LNCaP clone FGC (cell line): ENCODE measurements around the gene CALCA.

Experiments used
- DNase-seq: peaks from one replicate; pipeline ENCODE4 v3.0.0-alpha.2; 2011; ENCODE audit warnings: low read depth
- H3K4me3 ChIP-seq: 2 replicates; pipeline ENCODE4 v1.5.1; 2011; ENCODE audit warnings: mild to moderate bottlenecking, low read depth, low read length, control low read depth
- TF ChIP-seq, protein P1 (sequence below): IDR thresholded peaks from 2 replicates; pipeline ENCODE4 v1.5.1; 2012; ENCODE audit warnings: mild to moderate bottlenecking; ENCODE audit not compliant: control insufficient read depth, insufficient read depth; ENCODE audit errors: extremely low read depth

CALCA gene

DNA sequence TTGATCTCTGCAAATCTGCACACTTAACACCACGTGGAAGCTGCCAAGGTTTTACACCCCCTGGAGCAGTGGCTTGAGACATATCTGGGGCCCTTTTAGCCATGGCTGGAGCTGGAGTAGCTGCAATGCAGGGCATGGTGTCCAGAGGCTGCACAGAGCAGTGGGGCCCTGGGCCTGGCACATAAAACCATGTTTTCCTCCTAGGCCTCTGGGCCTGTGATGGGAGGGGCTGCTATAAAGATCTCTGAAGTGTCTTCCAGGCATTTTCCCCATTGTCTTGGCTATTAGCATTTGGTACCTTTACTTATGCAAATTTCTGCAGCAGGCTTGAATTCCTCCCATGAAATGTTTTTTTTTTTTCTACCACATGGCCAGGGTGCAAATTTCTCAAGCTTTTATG, 33.2 kb downstream of the CALCA start:
- TF ChIP-seq, protein P1, sequence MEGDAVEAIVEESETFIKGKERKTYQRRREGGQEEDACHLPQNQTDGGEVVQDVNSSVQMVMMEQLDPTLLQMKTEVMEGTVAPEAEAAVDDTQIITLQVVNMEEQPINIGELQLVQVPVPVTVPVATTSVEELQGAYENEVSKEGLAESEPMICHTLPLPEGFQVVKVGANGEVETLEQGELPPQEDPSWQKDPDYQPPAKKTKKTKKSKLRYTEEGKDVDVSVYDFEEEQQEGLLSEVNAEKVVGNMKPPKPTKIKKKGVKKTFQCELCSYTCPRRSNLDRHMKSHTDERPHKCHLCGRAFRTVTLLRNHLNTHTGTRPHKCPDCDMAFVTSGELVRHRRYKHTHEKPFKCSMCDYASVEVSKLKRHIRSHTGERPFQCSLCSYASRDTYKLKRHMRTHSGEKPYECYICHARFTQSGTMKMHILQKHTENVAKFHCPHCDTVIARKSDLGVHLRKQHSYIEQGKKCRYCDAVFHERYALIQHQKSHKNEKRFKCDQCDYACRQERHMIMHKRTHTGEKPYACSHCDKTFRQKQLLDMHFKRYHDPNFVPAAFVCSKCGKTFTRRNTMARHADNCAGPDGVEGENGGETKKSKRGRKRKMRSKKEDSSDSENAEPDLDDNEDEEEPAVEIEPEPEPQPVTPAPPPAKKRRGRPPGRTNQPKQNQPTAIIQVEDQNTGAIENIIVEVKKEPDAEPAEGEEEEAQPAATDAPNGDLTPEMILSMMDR = no peak
- DNase-seq = no peak
- no peak overlapping the region for H3K4me3 ChIP-seq

DNA sequence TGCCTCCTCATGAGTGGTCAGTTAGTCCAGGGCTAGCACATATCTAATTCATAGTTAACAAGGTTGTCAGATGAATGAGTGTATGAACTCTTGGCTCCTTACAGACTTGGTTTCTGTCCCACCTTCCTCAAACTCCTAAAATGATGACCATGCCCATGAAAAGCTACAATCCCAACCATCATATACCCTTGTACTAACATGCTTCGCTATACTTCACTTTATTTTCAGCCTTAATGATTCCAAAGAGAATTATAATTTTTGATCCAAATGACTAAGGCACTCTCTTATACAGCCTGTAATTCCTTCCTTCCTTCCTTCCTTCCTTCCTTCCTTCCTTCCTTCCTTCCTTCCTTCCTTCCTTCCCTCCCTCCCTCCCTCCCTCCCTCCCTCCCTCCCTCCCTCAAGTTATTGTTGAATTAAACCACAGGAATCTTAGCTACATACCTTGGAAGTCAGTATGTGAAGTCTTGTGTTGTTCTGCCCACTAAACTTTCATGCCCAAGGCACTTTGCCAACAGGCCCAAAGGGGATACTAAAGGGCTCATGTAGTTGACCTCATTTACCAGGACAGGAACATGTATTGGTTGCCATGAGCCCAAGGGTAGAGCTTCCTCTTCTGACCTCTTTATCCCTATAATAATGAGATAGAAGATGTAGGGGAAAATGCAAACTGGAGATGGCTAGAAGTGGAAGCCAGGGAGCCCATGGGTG, 37.4 kb downstream of the CALCA start:
- no peak overlapping the region for H3K4me3 ChIP-seq
- DNase-seq = no peak
- TF ChIP-seq, protein P1 = no peak

DNA sequence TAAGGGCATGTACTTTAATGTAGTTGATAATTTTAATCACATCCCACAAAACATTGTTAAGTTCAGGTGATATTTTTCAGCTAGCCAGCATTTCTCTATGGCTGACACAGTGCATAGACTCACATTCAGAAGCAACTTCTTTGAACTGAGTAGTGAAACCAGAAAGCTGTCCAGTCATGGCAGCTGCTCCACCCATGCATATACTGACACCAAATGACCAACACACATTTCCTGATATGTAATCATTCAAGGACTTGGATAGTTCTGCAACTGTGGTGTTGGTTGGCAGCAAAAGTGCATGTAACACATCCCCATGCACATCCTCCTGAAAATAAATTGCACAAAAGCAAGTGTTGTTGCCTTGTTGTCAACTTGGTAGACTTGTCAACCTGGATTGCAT, 39.7 kb downstream of the CALCA start:
- DNase-seq = no peak
- H3K4me3 ChIP-seq = no peak overlapping the region
- TF ChIP-seq, protein P1 = no peak

DNA sequence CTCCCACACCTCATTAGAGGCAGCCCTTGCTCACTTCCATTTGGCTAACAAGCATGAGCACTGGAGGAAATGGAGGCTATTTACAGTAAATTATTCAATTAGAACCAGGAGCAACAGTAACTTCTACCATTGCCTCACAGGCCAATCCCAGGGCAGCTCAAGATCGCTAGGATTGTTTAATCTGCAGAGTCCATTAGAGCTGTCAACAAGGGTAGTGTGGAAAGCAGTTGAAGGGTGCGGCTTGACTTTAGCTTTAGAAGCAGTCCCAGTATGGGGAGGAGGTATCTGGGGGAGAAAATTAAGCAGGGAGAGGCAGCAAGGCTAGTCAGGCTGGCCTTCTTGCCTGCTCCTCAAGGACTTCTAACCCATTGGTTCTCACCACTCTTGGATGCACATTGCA, 41.8 kb downstream of the CALCA start:
- no peak overlapping the region for H3K4me3 ChIP-seq
- no peak for DNase-seq
- TF ChIP-seq, protein P1 = no peak

DNA sequence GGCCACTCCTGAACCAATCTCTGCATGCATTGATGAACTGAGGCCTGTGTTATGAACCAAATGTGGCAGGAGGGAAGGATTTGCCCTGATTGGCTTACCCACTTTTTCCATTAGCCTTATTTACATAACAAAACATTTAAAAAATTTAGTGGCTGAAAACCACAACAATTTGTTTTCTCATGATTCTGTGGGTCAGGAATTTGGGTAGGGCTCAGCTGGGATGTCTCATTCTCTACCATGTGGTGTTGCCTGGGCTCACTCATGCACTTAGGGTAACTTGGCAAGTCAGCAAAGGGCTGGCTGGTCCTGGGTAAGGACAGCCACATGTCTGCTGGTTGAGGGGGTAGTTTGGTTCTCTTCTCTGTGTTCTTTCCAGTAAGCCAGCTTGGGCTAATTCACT, 45.0 kb downstream of the CALCA start:
- no peak overlapping the region for H3K4me3 ChIP-seq
- TF ChIP-seq, protein P1 = no peak
- DNase-seq = no peak

DNA sequence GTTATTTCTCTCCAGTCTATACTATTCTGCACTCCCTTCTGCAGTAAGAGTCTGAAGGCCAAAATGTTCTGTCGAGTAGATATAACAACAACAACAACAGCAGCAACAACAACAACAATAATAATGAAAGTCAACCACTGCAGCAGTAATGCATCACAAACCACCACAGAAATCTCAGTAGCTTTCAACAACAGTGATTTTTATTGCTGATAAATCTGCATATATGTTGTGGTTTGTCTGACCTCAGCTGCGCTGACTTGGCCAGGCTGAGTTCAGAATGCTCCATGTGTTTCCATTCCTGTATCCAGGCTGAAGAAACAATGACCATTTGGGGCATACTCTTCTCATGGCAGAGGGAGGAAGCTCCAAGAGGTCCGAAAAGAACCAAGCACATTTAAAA, 47.8 kb downstream of the CALCA start:
- no peak overlapping the region for H3K4me3 ChIP-seq
- TF ChIP-seq, protein P1 = no peak
- DNase-seq = no peak
